Calu3 (cell line): ENCODE results near the gene NR1H3. TPM values are rescaled to one million over a fixed set of nuclear protein-coding genes. Genes with fewer than 3 reads are reported as not detected.
A peak's percentile ranks its signal among the peaks of the same experiment; 100 is the strongest.

ENCODE experiments used
- BruUV-seq: library from RNA; stranded (reverse); fragments of 400-500 nt; replicated peaks from 2 replicates; lab custom pipeline; 2021; lab: Mats Ljungman, UMichigan
- CTCF ChIA-PET: fragments of 300-600 bp; sonication (Branson Sonifier 250); formaldehyde crosslinking; loops from one replicate; lab custom pipeline; 2022; ENCODE audit warnings: antibody characterized with exemption; lab: Charles Lee
- DNase-seq: peaks from one replicate; pipeline ENCODE4 v3.0.0; 2022
- H3K27ac Mint-ChIP-seq: one replicate; pipeline ENCODE4 v1.8.0; 2022; ENCODE audit warnings: mixed read lengths; ENCODE audit not compliant: unreplicated experiment
- H3K27me3 Mint-ChIP-seq: one replicate; pipeline ENCODE4 v1.8.0; 2022; ENCODE audit warnings: mixed read lengths; ENCODE audit not compliant: unreplicated experiment
- H3K36me3 Mint-ChIP-seq: one replicate; pipeline ENCODE4 v1.8.0; 2022; ENCODE audit warnings: mild to moderate bottlenecking, moderate library complexity, mixed read lengths; ENCODE audit not compliant: insufficient read depth, unreplicated experiment
- H3K4me1 Mint-ChIP-seq: one replicate; pipeline ENCODE4 v1.8.0; 2022; ENCODE audit warnings: mild to moderate bottlenecking, low read depth, mixed read lengths; ENCODE audit not compliant: unreplicated experiment
- H3K4me3 Mint-ChIP-seq: one replicate; pipeline ENCODE4 v1.8.0; 2022; ENCODE audit warnings: mild to moderate bottlenecking, low read depth, moderate library complexity, mixed read lengths; ENCODE audit not compliant: unreplicated experiment
- H3K9me3 Mint-ChIP-seq: one replicate; pipeline ENCODE4 v1.8.0; 2022; ENCODE audit warnings: low read depth, mixed read lengths; ENCODE audit not compliant: unreplicated experiment
- CTCF ChIP-seq: fragments of 200-600 bp; IDR thresholded peaks from one replicate; pipeline ENCODE4 v1.8.0; 2022; ENCODE audit warnings: antibody characterized with exemption; ENCODE audit not compliant: unreplicated experiment
- intact Hi-C: fragments of 100-400 bp; cut with micrococcal nuclease; formaldehyde crosslinking; loops from one replicate; pipeline ENCODE4 v1.10.0; 2022; ENCODE audit not compliant: unreplicated experiment
- total RNA-seq: library from RNA; stranded (reverse); gene quantifications from 2 replicates; pipeline ENCODE4 v1.2.3, GENCODE V29; 2022

NR1H3 gene
- total RNA-seq, 1 experiment from 2014 or later = 14.2 TPM

GRCh38 chr11:47239852-47240251 lies 17.9 kb upstream of the NR1H3 start:
- no peaks in the 10 kb centered on the region for H3K4me1 Mint-ChIP-seq
- no peaks in the 10 kb centered on the region for H3K27me3 Mint-ChIP-seq
- H3K4me3 Mint-ChIP-seq = no peak overlapping the region
- peaks cover 30% of the 10 kb centered on the region for H3K36me3 Mint-ChIP-seq
- H3K27ac Mint-ChIP-seq = peak overlapping the region; percentile 22
- BruUV-seq = no TSS peak
- CTCF ChIA-PET = no interaction called here
- no peaks in the 10 kb centered on the region for H3K9me3 Mint-ChIP-seq
- DNase-seq = no peak
- intact Hi-C loops = no loop called here
- no peak for TF ChIP-seq CTCF

GRCh38 chr11:47241841-47242301 lies 15.9 kb upstream of the NR1H3 start:
- H3K9me3 Mint-ChIP-seq = no peaks in the 10 kb centered on the region
- H3K27ac Mint-ChIP-seq = no peak overlapping the region
- no peaks in the 10 kb centered on the region for H3K27me3 Mint-ChIP-seq
- no peaks in the 10 kb centered on the region for H3K4me1 Mint-ChIP-seq
- H3K36me3 Mint-ChIP-seq = peaks cover 25% of the 10 kb centered on the region
- no peak for DNase-seq
- intact Hi-C loops = no loop called here
- CTCF ChIA-PET = interaction anchor here (0.6 to 1.7 kb wide), 2 partner anchors 18 to 48 kb away, joined by 3 to 4 read pairs; no protein-coding TSS in a partner anchor
- BruUV-seq = no TSS peak
- TF ChIP-seq CTCF = no peak
- no peak overlapping the region for H3K4me3 Mint-ChIP-seq

GRCh38 chr11:47242596-47243192 lies 15.1 kb upstream of the NR1H3 start:
- no peak for TF ChIP-seq CTCF
- no TSS peak for BruUV-seq
- no peaks in the 10 kb centered on the region for H3K27me3 Mint-ChIP-seq
- H3K4me1 Mint-ChIP-seq = no peaks in the 10 kb centered on the region
- DNase-seq = no peak
- CTCF ChIA-PET = interaction anchor here (1.7 kb wide), 1 partner anchor 17 kb away, joined by 4 read pairs; no protein-coding TSS in a partner anchor
- H3K36me3 Mint-ChIP-seq = peaks cover 25% of the 10 kb centered on the region
- H3K9me3 Mint-ChIP-seq = no peaks in the 10 kb centered on the region
- no peak overlapping the region for H3K27ac Mint-ChIP-seq
- H3K4me3 Mint-ChIP-seq = no peak overlapping the region
- intact Hi-C loops = no loop called here

GRCh38 chr11:47243454-47243853 lies 14.3 kb upstream of the NR1H3 start:
- CTCF ChIA-PET = no interaction called here
- Mint-ChIP-seq H3K4me3 (no peak overlapping the region), H3K4me1 (no peaks in the 10 kb centered on the region), H3K36me3 (peaks cover 29% of the 10 kb centered on the region), H3K9me3 (no peaks in the 10 kb centered on the region), H3K27me3 (no peaks in the 10 kb centered on the region), H3K27ac (no peak overlapping the region)
- no peak for DNase-seq
- intact Hi-C loops = no loop called here
- no TSS peak for BruUV-seq
- TF ChIP-seq CTCF = no peak
